ENCODE data around the gene PPM1M.

PPM1M gene

GRCh38 chr3:52298149-52299098, 52.9 kb downstream of the PPM1M start:
- no peak for DNase-seq

DNA sequence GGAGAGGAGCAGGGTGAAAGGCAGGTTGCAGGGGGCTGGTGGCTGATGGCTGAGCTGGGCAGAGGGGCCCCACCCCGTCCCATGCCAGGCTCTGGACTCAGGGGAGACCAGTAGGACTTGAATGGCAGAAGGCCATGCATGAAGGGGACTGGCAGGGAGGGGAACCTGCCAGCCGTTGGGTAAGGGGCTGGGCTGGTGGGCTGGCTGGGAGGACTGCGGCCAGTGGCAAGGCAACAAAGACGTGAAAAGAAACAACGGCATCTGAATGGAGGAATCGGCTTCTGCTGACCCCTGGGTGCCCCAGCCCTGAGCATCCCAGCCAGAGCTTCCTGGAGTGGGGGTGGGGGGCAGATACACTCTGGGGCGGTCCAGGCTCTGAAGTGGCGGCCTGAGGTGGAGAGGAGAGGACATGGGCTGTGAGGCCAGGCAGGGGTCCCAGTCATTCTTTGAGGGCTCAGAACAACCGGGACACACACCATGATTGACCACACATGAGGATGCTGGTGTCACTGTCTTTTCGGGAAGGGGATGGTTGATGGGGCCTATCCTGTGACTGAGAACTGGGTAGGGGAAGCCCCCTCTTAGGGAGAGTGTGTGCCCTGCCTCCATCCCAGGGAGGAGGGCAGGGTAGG, 53.8 kb downstream of the PPM1M start:
- DNase-seq = no peak
